Measurements from ENCODE around the gene ZBTB21. TPM values are rescaled to one million over a fixed set of nuclear protein-coding genes. Genes with fewer than 3 reads are reported as not detected.
A peak's percentile ranks its signal among the peaks of the same experiment; 100 is the strongest.

ZBTB21 gene
- total and polyA plus RNA-seq, 9 of the 15 experiments (the other 6 are each of a cell fraction or from before 2014, with no cell fraction given), result 2.2 to 15.2 (median 8.7) TPM

DNA sequence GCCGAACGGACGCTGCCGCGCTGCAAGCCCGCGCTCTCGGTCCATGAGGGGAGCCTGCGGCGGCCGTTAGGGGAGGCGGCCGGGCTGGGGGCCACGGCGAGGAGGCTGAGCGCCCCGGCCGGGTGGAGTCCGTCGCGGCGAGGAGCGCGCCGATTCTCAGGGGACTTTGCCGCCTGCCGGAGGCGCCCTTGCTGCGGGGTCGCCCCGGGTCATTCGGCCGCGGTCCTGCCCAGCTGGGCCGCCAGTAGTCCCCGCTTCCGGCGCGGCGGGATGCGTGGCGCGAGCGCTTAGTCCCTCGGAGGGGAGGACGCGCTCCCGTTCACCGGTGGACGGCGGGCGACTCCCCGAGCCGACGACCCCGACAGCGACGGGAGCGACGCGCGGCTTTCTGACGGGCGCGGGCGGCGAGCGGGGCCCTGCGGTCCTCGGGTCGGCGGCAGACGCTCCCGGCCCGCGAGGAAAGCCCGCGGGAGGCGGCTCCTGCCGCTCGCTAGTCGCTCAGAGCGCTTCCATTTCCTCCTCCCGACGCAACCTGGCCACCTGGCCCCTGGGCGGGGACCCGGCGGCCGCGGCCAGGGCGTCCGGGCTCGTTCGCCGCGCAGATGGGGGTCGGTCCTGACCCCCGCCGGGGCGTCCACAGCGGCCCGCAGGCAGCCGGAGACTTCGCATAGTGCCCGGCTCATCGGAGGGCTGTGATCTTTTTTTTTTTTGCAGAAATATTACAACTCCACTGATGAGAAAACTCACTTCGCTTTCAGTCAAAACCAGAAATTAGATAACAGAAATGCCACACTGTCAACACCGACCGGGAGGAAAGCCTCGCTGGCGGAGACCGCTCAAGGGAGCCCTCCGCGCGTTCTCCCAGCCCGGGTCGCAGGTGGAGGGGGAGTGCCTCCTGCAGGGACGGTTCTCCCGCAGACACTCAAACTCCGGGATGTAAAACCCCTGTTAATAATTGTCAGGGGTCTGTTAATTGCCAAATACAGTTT is 641 bp upstream of the ZBTB21 start (continued):
- TF ChIP-seq ZNF507 (tag; conservative IDR thresholded peaks at IDR 0.05) (no peak), KLF6 (CRISPR knock-in tag; IDR thresholded peaks at IDR 0.05; ENCODE audit: borderline replicate concordance) (no peak), TGIF2 (CRISPR knock-in tag; IDR thresholded peaks at IDR 0.05) (0 out of 2 replicates have a peak, but pooled peaks have one; percentile 61), MAFF (IDR thresholded peaks at IDR 0.05; ENCODE audit: low read length) (no peak), RUNX1 (IDR thresholded peaks at IDR 0.05; ENCODE audit: low read depth) (no peak), ZNF395 (CRISPR knock-in tag; IDR thresholded peaks at IDR 0.05) (no peak), ZNF511 (CRISPR knock-in tag; IDR thresholded peaks at IDR 0.05) (peak; percentile 26; the same call in 1 of the 2 replicates), GTF2E2 (tag; IDR thresholded peaks at IDR 0.05) (peak; percentile 33; the same call in 1 of the 2 replicates), ZNF644 (tag; IDR thresholded peaks at IDR 0.05; ENCODE audit: low read depth) (no peak), PURB (CRISPR knock-in tag; IDR thresholded peaks at IDR 0.05; ENCODE audit: low read depth) (no peak), HMGN3 (IDR thresholded peaks at IDR 0.05; ENCODE audit: borderline replicate concordance, extremely low read depth, insufficient read length, low read depth, low read length) (peak; percentile 75), PHF20 (IDR thresholded peaks at IDR 0.05; ENCODE audit: partially characterized antibody) (peak; percentile 11), ZNF133 (CRISPR knock-in tag; IDR thresholded peaks at IDR 0.05) (no peak), SRSF9 (IDR thresholded peaks at IDR 0.05; ENCODE audit: borderline replicate concordance, low read depth, low read length) (no peak), ZNF140 (CRISPR knock-in tag; IDR thresholded peaks at IDR 0.05) (no peak), CTBP1 (IDR thresholded peaks at IDR 0.05; ENCODE audit: borderline replicate concordance) (peak; percentile 100), ZNF253 (CRISPR knock-in tag; conservative IDR thresholded peaks at IDR 0.05) (no peak), MAX (CRISPR knock-in tag; IDR thresholded peaks at IDR 0.05) (peak; percentile 35), USF2 (CRISPR knock-in tag; IDR thresholded peaks at IDR 0.05) (no peak)
- TF ChIP-seq, protein P1, sequence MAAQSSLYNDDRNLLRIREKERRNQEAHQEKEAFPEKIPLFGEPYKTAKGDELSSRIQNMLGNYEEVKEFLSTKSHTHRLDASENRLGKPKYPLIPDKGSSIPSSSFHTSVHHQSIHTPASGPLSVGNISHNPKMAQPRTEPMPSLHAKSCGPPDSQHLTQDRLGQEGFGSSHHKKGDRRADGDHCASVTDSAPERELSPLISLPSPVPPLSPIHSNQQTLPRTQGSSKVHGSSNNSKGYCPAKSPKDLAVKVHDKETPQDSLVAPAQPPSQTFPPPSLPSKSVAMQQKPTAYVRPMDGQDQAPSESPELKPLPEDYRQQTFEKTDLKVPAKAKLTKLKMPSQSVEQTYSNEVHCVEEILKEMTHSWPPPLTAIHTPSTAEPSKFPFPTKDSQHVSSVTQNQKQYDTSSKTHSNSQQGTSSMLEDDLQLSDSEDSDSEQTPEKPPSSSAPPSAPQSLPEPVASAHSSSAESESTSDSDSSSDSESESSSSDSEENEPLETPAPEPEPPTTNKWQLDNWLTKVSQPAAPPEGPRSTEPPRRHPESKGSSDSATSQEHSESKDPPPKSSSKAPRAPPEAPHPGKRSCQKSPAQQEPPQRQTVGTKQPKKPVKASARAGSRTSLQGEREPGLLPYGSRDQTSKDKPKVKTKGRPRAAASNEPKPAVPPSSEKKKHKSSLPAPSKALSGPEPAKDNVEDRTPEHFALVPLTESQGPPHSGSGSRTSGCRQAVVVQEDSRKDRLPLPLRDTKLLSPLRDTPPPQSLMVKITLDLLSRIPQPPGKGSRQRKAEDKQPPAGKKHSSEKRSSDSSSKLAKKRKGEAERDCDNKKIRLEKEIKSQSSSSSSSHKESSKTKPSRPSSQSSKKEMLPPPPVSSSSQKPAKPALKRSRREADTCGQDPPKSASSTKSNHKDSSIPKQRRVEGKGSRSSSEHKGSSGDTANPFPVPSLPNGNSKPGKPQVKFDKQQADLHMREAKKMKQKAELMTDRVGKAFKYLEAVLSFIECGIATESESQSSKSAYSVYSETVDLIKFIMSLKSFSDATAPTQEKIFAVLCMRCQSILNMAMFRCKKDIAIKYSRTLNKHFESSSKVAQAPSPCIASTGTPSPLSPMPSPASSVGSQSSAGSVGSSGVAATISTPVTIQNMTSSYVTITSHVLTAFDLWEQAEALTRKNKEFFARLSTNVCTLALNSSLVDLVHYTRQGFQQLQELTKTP (IDR thresholded peaks at IDR 0.05; ENCODE audit: low read depth in 1 of 2, partially characterized antibody in 2 of 2), result no peak

Measured in K562 (cell line).